Glutamatergic neuron (in vitro differentiated cells): ENCODE results near the gene NOVA2. TPM values are rescaled to one million over a fixed set of nuclear protein-coding genes. Genes with fewer than 3 reads are reported as not detected.

Experiments used
- DNase-seq: peaks from one replicate; pipeline ENCODE4 v3.0.0; 2022
- H3K27ac Mint-ChIP-seq: one replicate; pipeline ENCODE4 v1.8.0; 2020; ENCODE audit warnings: mild to moderate bottlenecking, mixed read lengths, inconsistent platforms; ENCODE audit not compliant: unreplicated experiment
- H3K27me3 Mint-ChIP-seq: one replicate; pipeline ENCODE4 v1.8.0; 2020; ENCODE audit warnings: mild to moderate bottlenecking, moderate library complexity, mixed read lengths, inconsistent platforms; ENCODE audit not compliant: unreplicated experiment
- H3K36me3 Mint-ChIP-seq: one replicate; pipeline ENCODE4 v1.8.0; 2020; ENCODE audit warnings: mild to moderate bottlenecking, mixed read lengths, inconsistent platforms; ENCODE audit not compliant: unreplicated experiment
- H3K4me1 Mint-ChIP-seq: one replicate; pipeline ENCODE4 v1.8.0; 2020; ENCODE audit warnings: mild to moderate bottlenecking, low read depth, mixed read lengths, inconsistent platforms; ENCODE audit not compliant: unreplicated experiment
- H3K4me3 Mint-ChIP-seq: one replicate; pipeline ENCODE4 v1.8.0; 2020; ENCODE audit warnings: mild to moderate bottlenecking, mixed read lengths, inconsistent platforms; ENCODE audit not compliant: unreplicated experiment
- H3K9me3 Mint-ChIP-seq: one replicate; pipeline ENCODE4 v1.8.0; 2020; ENCODE audit warnings: mild to moderate bottlenecking, moderate library complexity, mixed read lengths, inconsistent platforms; ENCODE audit not compliant: unreplicated experiment
- total RNA-seq: library from RNA; stranded (reverse); fragmentation: NEBNext Ultra II Directional; extraction: Animal tissue kit (Norgen Biotek cat#: 25700); gene quantifications from one replicate; pipeline ENCODE4 v1.2.1, GENCODE V29; 2021; ENCODE audit not compliant: unreplicated experiment
- TF ChIP-seq, protein P1 (sequence below): fragments of 200-600 bp; sonication (generic); IDR thresholded peaks from one replicate; pipeline ENCODE4 v1.5.0; 2021; ENCODE audit not compliant: partially characterized antibody, unreplicated experiment

NOVA2 gene
- total RNA-seq, 1 donor from 2014 or later, result 163 TPM

DNA sequence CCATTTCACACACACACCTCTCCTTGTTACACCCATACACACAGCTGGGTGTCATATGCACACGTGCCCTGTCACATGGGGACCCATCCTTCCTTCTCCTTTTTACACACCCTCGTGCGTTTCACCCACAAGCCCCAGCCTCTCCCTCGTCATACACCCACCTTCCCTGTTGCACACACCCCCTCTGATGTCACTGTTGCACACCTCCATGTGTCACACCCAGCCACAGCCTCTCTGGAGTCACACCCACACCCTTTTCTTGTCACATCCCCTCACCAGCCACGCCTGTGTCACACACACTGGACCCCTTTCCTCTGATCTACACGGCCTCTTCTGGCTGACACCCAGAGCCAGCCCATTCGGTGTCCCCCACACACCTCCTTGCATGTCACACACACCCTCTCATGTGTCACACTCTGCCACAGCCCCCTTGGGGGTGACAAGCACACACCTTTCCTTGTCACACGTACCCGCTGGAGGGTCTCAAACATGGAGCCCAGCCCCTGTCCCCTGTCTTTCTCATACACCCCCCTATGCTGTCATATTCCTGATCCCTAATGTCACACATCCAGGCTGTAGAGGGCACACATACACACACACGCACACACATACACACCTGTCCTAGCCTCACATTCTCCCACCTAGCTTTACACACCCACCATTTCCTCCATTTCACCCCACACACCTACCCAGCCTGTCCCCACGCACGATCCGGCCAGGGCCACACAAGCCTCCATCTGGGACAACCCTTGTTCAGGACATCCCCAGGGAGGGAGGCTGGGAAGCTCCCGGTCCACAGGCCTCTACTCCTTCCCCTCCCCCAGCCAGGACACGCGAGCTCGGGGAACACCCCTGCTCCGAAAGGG is 1.4 kb downstream of the NOVA2 start:
- H3K36me3 Mint-ChIP-seq, result peaks cover 14% of the 10 kb centered on the region
- peaks cover 17% of the 10 kb centered on the region for H3K9me3 Mint-ChIP-seq
- H3K4me3 Mint-ChIP-seq, result peak overlapping the region; percentile 99
- peak; percentile 52 for DNase-seq
- H3K27me3 Mint-ChIP-seq, result peaks cover 30% of the 10 kb centered on the region
- H3K27ac Mint-ChIP-seq, result peak overlapping the region; percentile 87
- TF ChIP-seq, protein P1, sequence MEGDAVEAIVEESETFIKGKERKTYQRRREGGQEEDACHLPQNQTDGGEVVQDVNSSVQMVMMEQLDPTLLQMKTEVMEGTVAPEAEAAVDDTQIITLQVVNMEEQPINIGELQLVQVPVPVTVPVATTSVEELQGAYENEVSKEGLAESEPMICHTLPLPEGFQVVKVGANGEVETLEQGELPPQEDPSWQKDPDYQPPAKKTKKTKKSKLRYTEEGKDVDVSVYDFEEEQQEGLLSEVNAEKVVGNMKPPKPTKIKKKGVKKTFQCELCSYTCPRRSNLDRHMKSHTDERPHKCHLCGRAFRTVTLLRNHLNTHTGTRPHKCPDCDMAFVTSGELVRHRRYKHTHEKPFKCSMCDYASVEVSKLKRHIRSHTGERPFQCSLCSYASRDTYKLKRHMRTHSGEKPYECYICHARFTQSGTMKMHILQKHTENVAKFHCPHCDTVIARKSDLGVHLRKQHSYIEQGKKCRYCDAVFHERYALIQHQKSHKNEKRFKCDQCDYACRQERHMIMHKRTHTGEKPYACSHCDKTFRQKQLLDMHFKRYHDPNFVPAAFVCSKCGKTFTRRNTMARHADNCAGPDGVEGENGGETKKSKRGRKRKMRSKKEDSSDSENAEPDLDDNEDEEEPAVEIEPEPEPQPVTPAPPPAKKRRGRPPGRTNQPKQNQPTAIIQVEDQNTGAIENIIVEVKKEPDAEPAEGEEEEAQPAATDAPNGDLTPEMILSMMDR, result no peak
- H3K4me1 Mint-ChIP-seq, result peaks cover 37% of the 10 kb centered on the region

DNA sequence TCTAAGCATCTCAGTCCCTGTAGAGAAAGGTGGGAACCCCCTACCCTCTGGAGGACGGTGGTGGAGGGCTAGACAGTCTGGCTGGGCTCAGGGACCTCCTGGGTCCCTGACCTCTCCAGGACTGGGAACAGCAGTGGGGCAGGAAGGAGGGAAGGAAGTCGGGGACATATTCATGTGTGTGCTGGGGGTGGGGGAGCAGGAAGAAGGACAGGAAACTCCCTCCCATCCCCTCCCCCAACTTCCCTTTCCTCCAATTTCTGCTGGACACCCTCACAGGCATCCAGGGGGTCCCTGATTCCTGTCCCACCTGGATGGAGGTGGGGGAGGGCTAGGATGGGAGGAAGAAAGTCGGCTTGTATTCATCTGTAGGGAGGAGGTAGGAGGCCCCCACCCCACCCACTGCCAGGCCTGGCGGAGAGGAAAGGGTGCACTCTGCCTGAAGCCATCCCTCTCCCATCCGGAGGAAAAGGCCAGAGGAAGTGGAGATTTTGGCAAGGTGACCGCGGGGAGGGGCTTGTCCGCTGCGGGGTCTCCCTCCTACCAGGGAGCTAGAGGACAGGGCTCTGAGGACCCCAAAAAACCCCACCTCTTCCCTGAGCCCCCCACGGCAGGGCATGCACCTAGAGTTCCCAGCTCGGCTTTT is 2.3 kb downstream of the NOVA2 start:
- DNase-seq, result no peak
- H3K27ac Mint-ChIP-seq, result peak overlapping the region; percentile 87
- TF ChIP-seq, protein P1, result no peak
- H3K27me3 Mint-ChIP-seq, result peaks cover 30% of the 10 kb centered on the region
- peaks cover 14% of the 10 kb centered on the region for H3K36me3 Mint-ChIP-seq
- H3K4me3 Mint-ChIP-seq, result peak overlapping the region; percentile 99
- peaks cover 17% of the 10 kb centered on the region for H3K9me3 Mint-ChIP-seq
- peaks cover 38% of the 10 kb centered on the region for H3K4me1 Mint-ChIP-seq

DNA sequence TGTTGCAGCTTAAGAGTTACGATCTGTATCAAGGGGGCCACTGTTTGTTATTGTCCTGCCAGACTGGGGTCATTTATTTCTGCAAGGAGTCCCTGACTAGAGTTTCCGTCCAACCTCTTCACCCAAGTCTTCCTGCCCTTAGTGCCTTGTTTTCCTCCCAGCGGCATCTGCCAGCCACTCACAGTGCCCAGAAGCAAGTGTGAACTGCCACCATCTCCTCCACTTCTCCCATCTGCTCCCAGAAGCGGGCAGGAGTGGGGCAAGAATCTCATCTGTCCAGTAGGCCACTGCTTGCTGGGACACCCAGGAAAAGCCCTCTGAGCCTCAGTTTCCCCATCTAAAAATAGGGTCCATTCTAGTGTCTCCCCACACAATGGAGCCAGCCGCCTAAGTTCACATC is 4.0 kb downstream of the NOVA2 start:
- Mint-ChIP-seq H3K4me3 (peak overlapping the region; percentile 63), H3K9me3 (peaks cover 15% of the 10 kb centered on the region), H3K27me3 (peaks cover 19% of the 10 kb centered on the region), H3K36me3 (peaks cover 19% of the 10 kb centered on the region), H3K27ac (peak overlapping the region; percentile 62), H3K4me1 (peaks cover 31% of the 10 kb centered on the region)
- DNase-seq, result no peak
- TF ChIP-seq, protein P1, result no peak

DNA sequence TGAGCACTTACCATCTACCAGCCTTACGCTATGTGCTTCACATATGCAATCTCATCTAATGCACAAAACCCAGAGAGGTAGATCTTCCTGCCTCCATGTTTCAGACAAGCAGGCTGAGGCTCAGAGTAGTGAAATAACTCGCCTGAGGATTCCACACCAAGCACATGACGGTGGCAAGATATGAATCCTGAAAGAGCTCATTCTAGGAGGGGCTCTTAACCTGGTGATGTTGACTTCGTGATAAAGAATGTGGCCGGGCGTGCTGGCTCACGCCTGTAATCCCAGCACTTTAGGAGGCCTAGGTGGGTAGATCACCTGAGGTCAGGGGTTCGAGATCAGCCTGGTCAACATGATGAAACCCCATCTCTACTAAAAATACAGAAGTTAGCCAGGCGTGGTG is 5.0 kb downstream of the NOVA2 start:
- Mint-ChIP-seq H3K4me1 (peaks cover 32% of the 10 kb centered on the region), H3K4me3 (no peak overlapping the region), H3K36me3 (peaks cover 19% of the 10 kb centered on the region), H3K27me3 (peaks cover 21% of the 10 kb centered on the region), H3K27ac (no peak overlapping the region), H3K9me3 (peaks cover 14% of the 10 kb centered on the region)
- no peak for DNase-seq
- TF ChIP-seq, protein P1, result no peak

DNA sequence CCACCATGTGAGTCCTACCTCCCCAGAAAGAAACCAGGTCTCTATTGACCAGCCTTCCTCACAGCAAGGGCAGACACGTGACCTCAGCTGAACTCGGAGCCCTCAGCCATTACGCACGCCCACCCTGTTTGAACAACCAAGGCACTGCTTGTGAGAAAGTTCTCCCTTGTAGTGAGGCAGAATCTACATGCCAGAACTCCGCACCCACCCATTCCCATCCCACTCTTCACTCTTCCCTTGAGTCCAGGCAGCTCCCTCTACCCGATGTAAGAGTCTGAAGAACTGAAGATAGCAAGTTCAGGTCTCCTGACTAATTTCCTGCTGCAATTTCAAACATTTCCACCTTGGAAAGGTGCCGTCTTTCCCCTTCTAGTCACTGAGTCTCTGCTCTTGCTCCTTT is 6.4 kb downstream of the NOVA2 start:
- Mint-ChIP-seq H3K9me3 (peaks cover 11% of the 10 kb centered on the region), H3K36me3 (peaks cover 20% of the 10 kb centered on the region), H3K27me3 (peaks cover 20% of the 10 kb centered on the region), H3K27ac (no peak overlapping the region), H3K4me3 (peak overlapping the region; percentile 52), H3K4me1 (peaks cover 32% of the 10 kb centered on the region)
- no peak for DNase-seq
- TF ChIP-seq, protein P1, result no peak
